ENCODE results near the gene ATP1B1. TPM values are rescaled to one million over a fixed set of nuclear protein-coding genes. Genes with fewer than 3 reads are reported as not detected.
A peak's percentile ranks its signal among the peaks of the same experiment; 100 is the strongest.

Gene ATP1B1
- total and polyA plus RNA-seq, 2 donors (not counting 1 experiment from before 2014, with no cell fraction given), result 1.4 to 1.7 TPM

- peaks cover 17 to 18% of the 10 kb centered on the region in 2 donors for H3K4me1 ChIP-seq (ENCODE audit: control insufficient read depth in 2 of 2, insufficient read depth in 2 of 2, low read length in 2 of 2)
- H3K27ac ChIP-seq (ENCODE audit: low read length in 2 of 2), result no peak overlapping the region
- ChIA-PET POLR2A (no interaction called here), CTCF (interaction anchor here (0.7 to 1.9 kb wide), 2 partner anchors 764 to 823 kb away, joined by 4 to 5 read pairs; no protein-coding TSS in a partner anchor)
- Mint-ChIP-seq H3K27me3 (peaks cover 38% of the 10 kb centered on the region), H3K4me1 (peaks cover 16% of the 10 kb centered on the region), H3K9me3 (ENCODE audit: insufficient read depth) (no peaks in the 10 kb centered on the region), H3K27ac (no peak overlapping the region), H3K4me3 (no peak overlapping the region)
- DNase-seq (no peak), ATAC-seq (ENCODE audit: low read depth) (no peak)
- H3K79me2 ChIP-seq (ENCODE audit: control insufficient read depth, insufficient read depth, low read length), result no peaks in the 10 kb centered on the region
- peak overlapping the region; percentile 78 for H2AFZ ChIP-seq (ENCODE audit: insufficient read depth, low read depth, low read length, poor library complexity, severe bottlenecking)
- no peaks in the 10 kb centered on the region for H3K9me3 ChIP-seq (ENCODE audit: control extremely low read depth in 1 of 3, control insufficient read depth in 2 of 3, insufficient read depth in 1 of 3, low read length in 2 of 3)
- H3K4me3 ChIP-seq (ENCODE audit: control extremely low read depth in 1 of 5, extremely low read depth in 1 of 5, insufficient read depth in 1 of 5, low read depth in 2 of 5, low read length in 4 of 5), result peak overlapping the region; percentile 17 to 78 (median 63)
- peak overlapping the region; percentile 71 for H3K9ac ChIP-seq (ENCODE audit: low read length)
- no peak for TF ChIP-seq CTCF (IDR thresholded peaks at IDR 0.05)
- no peak for TF ChIP-seq EZH2 (IDR thresholded peaks at IDR 0.05; ENCODE audit: borderline replicate concordance, insufficient read depth, low read depth, low read length, poor library complexity, severe bottlenecking)
- 1% methylated on average over 37 of the region's 41 CpGs for WGBS (ENCODE audit: insufficient coverage)
- intact Hi-C loops (cut with micrococcal nuclease), result loop anchor here (2.0 to 5.0 kb wide), 4 partner anchors 260 to 928 kb away; partner anchors contain the start of genes BLZF1, NME7 and TIPRL
- H3K4me2 ChIP-seq (replicated peaks; ENCODE audit: low read depth, low read length, poor library complexity, severe bottlenecking), result peak overlapping the region; percentile 93
- no peaks in the 10 kb centered on the region for H3K36me3 ChIP-seq (replicated peaks in 1 of 2; ENCODE audit: control extremely low read depth in 1 of 2, control insufficient read depth in 1 of 2, extremely low read depth in 1 of 2, insufficient read depth in 2 of 2, low read length in 1 of 2)
- no peaks in the 10 kb centered on the region for H4K20me1 ChIP-seq (ENCODE audit: control insufficient read depth, insufficient read depth, low read length, poor library complexity, severe bottlenecking)
- peaks cover 0 to 46% (median 26%) of the 10 kb centered on the region in 4 experiments for H3K27me3 ChIP-seq (replicated peaks in 1 of 4; ENCODE audit: control extremely low read depth in 1 of 4, control insufficient read depth in 3 of 4, insufficient read depth in 4 of 4, low read length in 3 of 4)
Measured at GRCh38 chr1:169106921-169107602, 572 bp downstream of the ATP1B1 start.
